Neural cell (in vitro differentiated cells): ENCODE results near the gene LZTR1. TPM values are rescaled to one million over a fixed set of nuclear protein-coding genes. Genes with fewer than 3 reads are reported as not detected.

ENCODE experiments used
- H2AFZ ChIP-seq: fragments of 200-600, 300-800 bp; sonication (generic), shearing (Covaris generic); 2 replicates; pipeline ENCODE4 v1.6.0; 2014; ENCODE audit warnings: low read depth, mild to moderate bottlenecking, antibody characterized with exemption, low read length, moderate library complexity
- H3F3A ChIP-seq: fragments of 200-600 bp; shearing (Covaris generic); 2 replicates; pipeline ENCODE4 v1.6.1; 2016; ENCODE audit warnings: mild to moderate bottlenecking, moderate library complexity, mixed read lengths, antibody characterized with exemption, low read length; ENCODE audit not compliant: insufficient read depth, poor library complexity, severe bottlenecking
- H3K27ac ChIP-seq: fragments of 200-600, 300-800 bp; sonication (generic), shearing (Covaris generic); 2 replicates; pipeline ENCODE4 v1.5.1; 2014; ENCODE audit warnings: mild to moderate bottlenecking, low read length, moderate library complexity
- H3K27me3 ChIP-seq: fragments of 300-800, 200-600 bp; sonication (generic), shearing (Covaris generic); 2 replicates; pipeline ENCODE4 v1.6.0; 2014; ENCODE audit warnings: mild to moderate bottlenecking, low read depth, low read length, moderate library complexity; ENCODE audit not compliant: insufficient read depth
- H3K36me3 ChIP-seq: fragments of 300-800, 200-600 bp; sonication (generic), shearing (Covaris generic); 2 replicates; pipeline ENCODE4 v1.5.1; 2014; ENCODE audit warnings: mild to moderate bottlenecking, antibody characterized with exemption, low read length, moderate library complexity; ENCODE audit not compliant: insufficient read depth
- H3K4me2 ChIP-seq: fragments of 300-800, 200-600 bp; sonication (generic), shearing (Covaris generic); 2 replicates; pipeline ENCODE4 v1.6.0; 2014; ENCODE audit warnings: mild to moderate bottlenecking, low read length
- H3K4me3 ChIP-seq: fragments of 300-800, 200-600 bp; sonication (generic), shearing (Covaris generic); 2 replicates; pipeline ENCODE4 v1.5.1; 2014; ENCODE audit warnings: mild to moderate bottlenecking, low read length, moderate library complexity
- H3K79me2 ChIP-seq: fragments of 200-600 bp; shearing (Covaris generic); replicated peaks from 2 replicates; pipeline ENCODE4 v1.6.0; 2014; ENCODE audit warnings: mild to moderate bottlenecking, low read length, moderate library complexity; ENCODE audit not compliant: insufficient read depth
- H3K9ac ChIP-seq: fragments of 300-800, 200-600 bp; sonication (generic), shearing (Covaris generic); 2 replicates; pipeline ENCODE4 v1.6.1; 2016; ENCODE audit warnings: mild to moderate bottlenecking, low read length, mixed read lengths
- H3K9me2 ChIP-seq: fragments of 200-600 bp; shearing (Covaris generic); 2 replicates; pipeline ENCODE4 v1.6.1; 2016; ENCODE audit warnings: mild to moderate bottlenecking, low read length, mixed read lengths; ENCODE audit not compliant: insufficient read depth
- H3K9me3 ChIP-seq: fragments of 200-600, 300-800 bp; sonication (generic), shearing (Covaris generic); 2 replicates; pipeline ENCODE4 v1.6.1; 2016; ENCODE audit warnings: mild to moderate bottlenecking, mixed run types, low read length, moderate library complexity, mixed read lengths
- H4K20me1 ChIP-seq: fragments of 200-600 bp; shearing (Covaris generic); 2 replicates; pipeline ENCODE4 v1.6.1; 2016; ENCODE audit warnings: mild to moderate bottlenecking, mixed run types; ENCODE audit not compliant: insufficient read depth
- EP300 ChIP-seq: fragments of 450-650 bp; conservative IDR thresholded peaks from 2 replicates; pipeline ENCODE4 v1.6.1; 2014; ENCODE audit warnings: antibody characterized with exemption, mild to moderate bottlenecking, moderate library complexity; ENCODE audit not compliant: poor library complexity, severe bottlenecking
- EZH2 ChIP-seq: fragments of 200-600, 300-800 bp; shearing (Covaris generic), sonication (generic); IDR thresholded peaks from 2 replicates; pipeline ENCODE4 v1.6.1; 2014; ENCODE audit warnings: antibody characterized with exemption, low read length, borderline replicate concordance, mild to moderate bottlenecking; ENCODE audit not compliant: insufficient read depth, poor library complexity, severe bottlenecking
- MXI1 ChIP-seq: fragments of 450-650 bp; conservative IDR thresholded peaks from 2 replicates; pipeline ENCODE4 v1.6.1; 2014; ENCODE audit warnings: antibody characterized with exemption, mild to moderate bottlenecking; ENCODE audit not compliant: poor library complexity, severe bottlenecking
- POLR2AphosphoS5 ChIP-seq: IDR thresholded peaks from 2 replicates; pipeline ENCODE4 v1.6.1; 2012
- RAD21 ChIP-seq: fragments of 450-650 bp; conservative IDR thresholded peaks from 2 replicates; pipeline ENCODE4 v1.6.1; 2014; ENCODE audit warnings: antibody characterized with exemption, mild to moderate bottlenecking, moderate library complexity
- REST ChIP-seq: IDR thresholded peaks from 2 replicates; pipeline ENCODE4 v1.6.1; 2012; ENCODE audit warnings: borderline replicate concordance
- SMC3 ChIP-seq: fragments of 450-650 bp; conservative IDR thresholded peaks from 2 replicates; pipeline ENCODE4 v1.6.1; 2014; ENCODE audit warnings: antibody characterized with exemption, mild to moderate bottlenecking, moderate library complexity; ENCODE audit not compliant: poor library complexity
- TAF1 ChIP-seq: IDR thresholded peaks from 2 replicates; pipeline ENCODE4 v1.6.1; 2012; ENCODE audit warnings: low read depth
- polyA plus RNA-seq: library from polyadenylated mRNA; depleted of rRNA; stranded (reverse); fragments of >200 nt; gene quantifications from 2 replicates; pipeline ENCODE4 v1.2.3, GENCODE V29; 2014
- TF ChIP-seq, protein P1 (sequence below): fragments of 450-650 bp; IDR thresholded peaks from 2 replicates; pipeline ENCODE4 v1.5.1; 2014; ENCODE audit warnings: antibody characterized with exemption, mild to moderate bottlenecking, moderate library complexity; ENCODE audit not compliant: poor library complexity, severe bottlenecking

Gene LZTR1
- polyA plus RNA-seq, 1 donor from 2014 or later: 114 TPM

DNA sequence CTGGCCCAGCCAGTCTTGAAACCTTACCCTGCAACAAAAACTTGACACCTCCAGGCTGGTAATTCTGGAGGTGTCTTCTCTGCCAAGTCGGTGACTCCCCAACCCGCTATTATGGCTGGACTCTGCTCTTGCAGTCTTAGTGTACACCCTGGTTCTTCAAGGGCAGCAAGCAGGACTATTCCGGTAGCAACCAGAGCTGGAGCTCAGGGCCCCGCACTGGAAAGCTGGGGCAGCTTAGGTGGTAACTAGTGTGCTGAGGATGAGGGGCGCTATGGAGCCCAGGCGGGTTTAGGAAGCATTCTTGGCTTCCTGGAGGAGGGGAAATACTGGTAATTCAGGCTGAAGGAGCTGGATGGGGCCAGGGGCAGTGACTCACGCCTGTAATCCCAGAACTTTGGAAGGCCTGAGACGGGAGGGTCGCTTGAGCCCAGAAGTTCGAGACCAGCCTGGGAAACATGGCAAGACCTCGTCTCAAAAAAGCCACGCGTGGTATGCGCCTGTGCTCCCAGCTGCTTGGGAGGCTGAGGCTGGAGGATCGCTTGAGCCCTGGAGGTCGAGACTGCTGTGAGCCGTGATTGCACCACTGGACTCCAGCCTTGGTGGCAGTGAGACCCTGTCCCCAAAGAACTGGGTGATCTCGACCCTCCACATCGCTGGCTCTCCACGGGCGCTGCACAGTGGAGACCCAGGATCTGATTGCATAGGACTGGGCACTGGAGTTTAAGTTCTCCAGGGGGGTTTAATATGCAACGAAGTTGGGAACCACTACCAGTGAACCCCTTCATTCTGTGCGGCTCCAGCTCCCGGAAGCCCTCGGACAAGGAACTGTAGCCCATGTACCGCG lies 25.6 kb upstream of the LZTR1 start:
- Histone ChIP-seq H3K4me2 (no peak overlapping the region), H3K27ac (no peak overlapping the region), H3K27me3 (peaks cover 26% of the 10 kb centered on the region), H3K9me2 (no peaks in the 10 kb centered on the region), H3K9me3 (no peaks in the 10 kb centered on the region), H3F3A (no peaks in the 10 kb centered on the region), H2AFZ (no peak overlapping the region), H3K4me3 (no peak overlapping the region), H3K79me2 (no peaks in the 10 kb centered on the region), H3K36me3 (peaks cover 7% of the 10 kb centered on the region), H3K9ac (no peak overlapping the region), H4K20me1 (no peaks in the 10 kb centered on the region)
- TF ChIP-seq REST (no peak), SMC3 (no peak), TAF1 (no peak), POLR2AphosphoS5 (no peak), EP300 (no peak)

DNA sequence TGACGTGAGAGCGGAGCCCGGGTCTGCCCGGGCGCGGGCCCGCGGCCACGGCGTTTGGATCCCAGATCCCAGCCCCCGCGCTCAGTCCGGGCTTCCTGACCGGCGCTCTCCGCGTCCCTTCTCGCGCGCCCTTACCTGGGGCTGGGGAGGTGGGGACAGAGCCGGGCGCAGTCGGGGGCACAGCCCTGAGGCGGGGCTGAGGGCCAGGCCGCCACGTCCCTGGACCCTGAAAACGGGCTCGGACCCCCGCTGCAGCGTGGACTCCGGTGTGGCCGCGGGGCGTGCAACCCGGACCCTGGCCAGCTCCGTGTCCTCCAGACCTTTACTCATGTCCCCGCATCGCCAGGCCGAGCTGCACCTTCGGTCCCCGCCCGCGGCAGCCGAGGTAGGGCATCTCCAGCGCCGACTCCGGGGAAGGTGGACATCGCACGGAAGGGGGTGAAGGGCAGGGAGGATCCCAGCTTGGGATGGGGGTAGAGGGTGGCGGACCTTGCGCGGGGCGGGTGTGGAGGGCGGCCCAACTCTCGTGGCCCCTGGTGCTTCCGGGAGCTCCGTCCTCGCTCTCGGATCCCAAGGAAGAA lies 24.9 kb upstream of the LZTR1 start:
- H3K36me3 ChIP-seq: peaks cover 4% of the 10 kb centered on the region
- peaks cover 26% of the 10 kb centered on the region for H3K27me3 ChIP-seq
- no peak overlapping the region for H3K27ac ChIP-seq
- H3F3A ChIP-seq: no peaks in the 10 kb centered on the region
- no peaks in the 10 kb centered on the region for H3K79me2 ChIP-seq
- TF ChIP-seq SMC3 (no peak), REST (no peak), EZH2 (no peak), RAD21 (no peak), EP300 (no peak), MXI1 (no peak), POLR2AphosphoS5 (no peak)
- TF ChIP-seq, protein P1, sequence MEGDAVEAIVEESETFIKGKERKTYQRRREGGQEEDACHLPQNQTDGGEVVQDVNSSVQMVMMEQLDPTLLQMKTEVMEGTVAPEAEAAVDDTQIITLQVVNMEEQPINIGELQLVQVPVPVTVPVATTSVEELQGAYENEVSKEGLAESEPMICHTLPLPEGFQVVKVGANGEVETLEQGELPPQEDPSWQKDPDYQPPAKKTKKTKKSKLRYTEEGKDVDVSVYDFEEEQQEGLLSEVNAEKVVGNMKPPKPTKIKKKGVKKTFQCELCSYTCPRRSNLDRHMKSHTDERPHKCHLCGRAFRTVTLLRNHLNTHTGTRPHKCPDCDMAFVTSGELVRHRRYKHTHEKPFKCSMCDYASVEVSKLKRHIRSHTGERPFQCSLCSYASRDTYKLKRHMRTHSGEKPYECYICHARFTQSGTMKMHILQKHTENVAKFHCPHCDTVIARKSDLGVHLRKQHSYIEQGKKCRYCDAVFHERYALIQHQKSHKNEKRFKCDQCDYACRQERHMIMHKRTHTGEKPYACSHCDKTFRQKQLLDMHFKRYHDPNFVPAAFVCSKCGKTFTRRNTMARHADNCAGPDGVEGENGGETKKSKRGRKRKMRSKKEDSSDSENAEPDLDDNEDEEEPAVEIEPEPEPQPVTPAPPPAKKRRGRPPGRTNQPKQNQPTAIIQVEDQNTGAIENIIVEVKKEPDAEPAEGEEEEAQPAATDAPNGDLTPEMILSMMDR: no peak
- no peaks in the 10 kb centered on the region for H3K9me2 ChIP-seq
- no peak overlapping the region for H3K4me2 ChIP-seq
- peak overlapping the region; percentile 42 for H3K4me3 ChIP-seq
- no peak overlapping the region for H3K9ac ChIP-seq
- no peaks in the 10 kb centered on the region for H3K9me3 ChIP-seq
- no peak overlapping the region for H2AFZ ChIP-seq
- H4K20me1 ChIP-seq: no peaks in the 10 kb centered on the region
